Mucosa of descending colon (tissue), 3 donors: ENCODE results near the gene F12. TPM values are rescaled to one million over a fixed set of nuclear protein-coding genes. Genes with fewer than 3 reads are reported as not detected.

Experiments used
- ATAC-seq: fragments of 200-7000 bp; cut with Tn5 transposase; one replicate; pipeline ENCODE4 v1.9.1; 2020; ENCODE audit warnings: mild to moderate bottlenecking, moderate library complexity
- DNase-seq, 3 donors: peaks; one replicate each; pipeline ENCODE4 v3.0.0-alpha.2; 2020
- H3K36me3 ChIP-seq: fragments of 200-600 bp; one replicate; pipeline ENCODE4 v1.8.0; 2021; ENCODE audit warnings: low read depth, mild to moderate bottlenecking
- H3K4me1 ChIP-seq: fragments of 200-600 bp; one replicate; pipeline ENCODE4 v1.8.0; 2021; ENCODE audit warnings: low read depth, mild to moderate bottlenecking
- H3K4me3 ChIP-seq: fragments of 200-600 bp; one replicate; pipeline ENCODE4 v1.8.0; 2021; ENCODE audit warnings: mild to moderate bottlenecking
- H3K9me3 ChIP-seq: fragments of 200-600 bp; one replicate; pipeline ENCODE4 v1.8.0; 2021; ENCODE audit warnings: mild to moderate bottlenecking
- intact Hi-C, 2 donors: fragments of 100-400 bp; cut with DNase I in 1 of 2; cut with micrococcal nuclease in 1 of 2; formaldehyde crosslinking; loops; one replicate each; pipeline versions ENCODE4 v1.11.0 to v1.11.1; 2022; cut with DNase I, micrococcal nuclease
- total RNA-seq, 3 donors: library from RNA; stranded (reverse); fragmentation: NEBNext Ultra II Directional in 2 of 3; extraction: Animal tissue kit (Norgen Biotek cat#: 25700) in 2 of 3; gene quantifications; one replicate each; pipeline versions ENCODE4 v1.2.1 to v1.2.4, GENCODE V29; 2021 to 2023
- TF ChIP-seq, protein P1 (sequence below): fragments of 200-600 bp; IDR thresholded peaks from one replicate; pipeline ENCODE4 v1.8.0; 2022; ENCODE audit warnings: antibody characterized with exemption, mild to moderate bottlenecking
- donor health status: DM: no; HTN: no; CAD: no; lungs with moderate emphysema.
- donor health status: DM: no; HTN: no; CAD: no.
- donor health status: DM: no; HTN: yes; CAD: no.

The F12 gene
- total RNA-seq, 3 donors from 2014 or later, result 3.0 to 9.2 (median 7.0) TPM

DNA sequence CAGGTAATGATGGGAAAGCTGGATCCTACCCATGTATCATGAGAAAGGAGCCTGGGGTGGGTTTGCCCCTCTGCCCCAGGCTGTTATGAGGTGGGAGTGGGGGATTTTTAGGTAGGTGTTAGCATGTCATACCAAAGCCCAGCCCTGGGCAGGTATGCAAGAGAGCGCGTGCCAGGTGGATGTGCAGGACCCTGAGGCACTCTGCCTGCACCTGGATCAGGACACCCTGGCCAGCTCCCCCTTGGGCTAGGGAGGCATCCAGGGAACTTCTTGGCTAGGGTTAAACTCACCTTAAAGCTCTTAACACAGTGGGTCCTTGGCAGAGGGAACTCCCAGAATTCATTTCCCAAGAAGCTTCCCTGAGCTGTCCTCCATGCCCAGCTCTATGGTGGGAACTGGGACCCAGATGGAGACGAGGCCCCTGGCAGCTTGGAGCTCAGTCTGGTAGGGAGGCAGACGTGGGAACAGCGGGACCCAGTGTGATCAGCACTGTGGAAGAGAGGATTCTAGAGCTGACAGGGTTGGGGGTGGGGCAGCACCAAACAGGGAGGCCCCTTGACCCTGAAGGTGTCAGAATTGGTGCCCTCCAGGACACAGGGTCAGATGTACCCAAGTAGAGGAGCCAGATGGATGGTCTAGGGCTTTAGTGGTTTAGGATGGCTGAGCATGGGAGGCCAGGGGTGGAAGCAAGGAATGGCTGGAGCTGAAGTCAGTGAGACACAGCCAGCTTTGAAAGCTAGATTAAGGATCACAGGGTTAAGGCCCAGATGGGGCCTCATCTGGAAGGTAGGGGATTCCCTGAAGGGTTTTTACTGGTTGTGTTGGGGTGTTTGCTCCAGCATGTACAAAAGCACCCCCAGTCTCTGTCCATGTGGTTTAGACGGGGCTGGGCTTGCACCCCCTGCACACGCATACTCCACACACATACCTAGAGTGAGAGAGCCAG, 35.0 kb upstream of the F12 start:
- no peak for ATAC-seq
- TF ChIP-seq, protein P1, sequence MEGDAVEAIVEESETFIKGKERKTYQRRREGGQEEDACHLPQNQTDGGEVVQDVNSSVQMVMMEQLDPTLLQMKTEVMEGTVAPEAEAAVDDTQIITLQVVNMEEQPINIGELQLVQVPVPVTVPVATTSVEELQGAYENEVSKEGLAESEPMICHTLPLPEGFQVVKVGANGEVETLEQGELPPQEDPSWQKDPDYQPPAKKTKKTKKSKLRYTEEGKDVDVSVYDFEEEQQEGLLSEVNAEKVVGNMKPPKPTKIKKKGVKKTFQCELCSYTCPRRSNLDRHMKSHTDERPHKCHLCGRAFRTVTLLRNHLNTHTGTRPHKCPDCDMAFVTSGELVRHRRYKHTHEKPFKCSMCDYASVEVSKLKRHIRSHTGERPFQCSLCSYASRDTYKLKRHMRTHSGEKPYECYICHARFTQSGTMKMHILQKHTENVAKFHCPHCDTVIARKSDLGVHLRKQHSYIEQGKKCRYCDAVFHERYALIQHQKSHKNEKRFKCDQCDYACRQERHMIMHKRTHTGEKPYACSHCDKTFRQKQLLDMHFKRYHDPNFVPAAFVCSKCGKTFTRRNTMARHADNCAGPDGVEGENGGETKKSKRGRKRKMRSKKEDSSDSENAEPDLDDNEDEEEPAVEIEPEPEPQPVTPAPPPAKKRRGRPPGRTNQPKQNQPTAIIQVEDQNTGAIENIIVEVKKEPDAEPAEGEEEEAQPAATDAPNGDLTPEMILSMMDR, result no peak
- Histone ChIP-seq H3K9me3 (no peaks in the 10 kb centered on the region), H3K4me3 (no peak overlapping the region), H3K4me1 (peaks cover 21% of the 10 kb centered on the region), H3K36me3 (no peaks in the 10 kb centered on the region)
- intact Hi-C loops, result no loop called here
- DNase-seq, result peak in 1 of 3 donors; percentile 49

DNA sequence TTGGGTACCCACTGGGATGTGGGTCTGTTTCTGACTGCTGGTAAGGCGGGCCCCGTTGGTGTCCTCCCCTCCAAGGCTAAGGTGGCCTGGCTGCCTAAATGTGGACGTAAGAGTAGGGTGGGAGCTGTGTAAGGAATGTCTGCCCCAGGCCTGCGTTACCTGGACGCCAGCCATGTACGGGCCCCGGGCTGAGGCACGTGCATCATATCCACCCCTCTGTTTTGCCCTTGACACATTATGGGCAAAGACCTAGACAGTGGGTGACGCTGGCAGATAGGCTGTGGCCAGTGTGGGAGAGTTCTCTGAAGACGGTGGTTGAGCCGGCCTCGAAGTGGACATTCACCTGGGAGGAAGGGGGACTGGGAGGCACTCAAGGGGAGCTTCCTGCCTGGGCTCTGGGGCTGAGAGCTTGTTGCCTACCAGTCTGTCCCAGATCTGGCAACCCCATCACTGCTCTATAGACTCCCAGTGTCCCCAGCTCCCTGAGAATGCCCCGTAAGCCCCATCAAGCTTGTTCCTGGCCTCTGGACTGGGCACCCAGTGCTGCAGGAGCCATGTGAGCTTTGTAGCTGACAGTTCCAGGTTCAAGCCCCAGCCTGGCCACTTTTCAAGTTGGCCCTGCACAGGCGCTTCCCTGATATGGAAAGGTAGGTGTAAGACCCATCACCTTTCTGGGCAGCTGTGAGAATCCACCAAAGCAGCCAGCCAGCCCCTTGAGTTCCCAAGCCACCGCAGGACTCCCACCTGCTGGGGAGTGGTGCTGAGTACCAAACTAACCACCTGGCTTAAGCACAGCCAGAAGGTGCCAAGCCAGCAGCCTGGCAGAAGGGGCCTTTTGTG, 34.0 kb upstream of the F12 start:
- peak in 1 of 3 donors; percentile 37 for DNase-seq
- ATAC-seq, result no peak

DNA sequence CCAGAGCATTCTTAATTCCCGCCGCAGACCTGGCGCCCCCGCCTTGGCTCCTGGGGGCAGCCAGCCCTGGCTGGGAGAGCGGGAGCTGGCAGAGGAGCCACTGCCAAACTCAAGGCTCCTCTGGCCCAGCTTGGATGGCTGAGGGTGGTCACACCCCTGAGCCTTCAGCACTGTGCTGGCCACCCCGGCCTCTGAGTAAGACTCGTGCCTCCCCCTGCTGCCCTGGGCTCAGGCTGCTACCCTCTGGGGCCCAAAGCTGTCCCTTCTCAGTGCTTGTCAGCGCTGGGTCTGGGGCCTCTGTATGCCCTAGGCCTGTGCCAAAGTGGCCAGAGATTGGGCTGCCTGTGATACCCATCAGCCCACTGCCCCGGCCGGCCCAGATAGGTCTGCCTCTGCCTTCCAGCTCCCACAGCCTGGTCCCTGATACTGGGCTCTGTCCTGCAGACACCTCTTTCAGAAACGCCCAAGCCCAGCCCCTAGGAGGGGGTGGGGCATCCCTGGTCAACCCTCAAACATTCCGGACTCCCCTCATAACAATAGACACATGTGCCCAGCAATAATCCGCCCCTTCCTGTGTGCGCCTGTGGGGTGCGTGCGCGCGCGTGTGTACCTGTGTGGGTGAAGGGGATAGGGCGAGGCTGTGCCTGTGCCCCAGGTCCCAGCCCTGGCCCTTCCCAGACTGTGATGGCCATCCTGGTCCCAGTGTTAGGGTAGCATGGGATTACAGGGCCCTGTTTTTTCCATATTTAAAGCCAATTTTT, 32.9 kb upstream of the F12 start:
- intact Hi-C loops, result no loop called here
- H3K9me3 ChIP-seq, result no peaks in the 10 kb centered on the region
- H3K36me3 ChIP-seq, result no peaks in the 10 kb centered on the region
- DNase-seq, result peak in 1 of 3 donors; percentile 45
- peaks cover 13% of the 10 kb centered on the region for H3K4me1 ChIP-seq
- no peak overlapping the region for H3K4me3 ChIP-seq
- no peak for ATAC-seq
- TF ChIP-seq, protein P1, result no peak

More for the DNA sequence above, 34.0 kb upstream of the F12 start:
- intact Hi-C loops, result no loop called here
- H3K4me3 ChIP-seq, result no peak overlapping the region
- no peaks in the 10 kb centered on the region for H3K9me3 ChIP-seq
- TF ChIP-seq, protein P1, result no peak
- H3K4me1 ChIP-seq, result peaks cover 21% of the 10 kb centered on the region
- H3K36me3 ChIP-seq, result no peaks in the 10 kb centered on the region

DNA sequence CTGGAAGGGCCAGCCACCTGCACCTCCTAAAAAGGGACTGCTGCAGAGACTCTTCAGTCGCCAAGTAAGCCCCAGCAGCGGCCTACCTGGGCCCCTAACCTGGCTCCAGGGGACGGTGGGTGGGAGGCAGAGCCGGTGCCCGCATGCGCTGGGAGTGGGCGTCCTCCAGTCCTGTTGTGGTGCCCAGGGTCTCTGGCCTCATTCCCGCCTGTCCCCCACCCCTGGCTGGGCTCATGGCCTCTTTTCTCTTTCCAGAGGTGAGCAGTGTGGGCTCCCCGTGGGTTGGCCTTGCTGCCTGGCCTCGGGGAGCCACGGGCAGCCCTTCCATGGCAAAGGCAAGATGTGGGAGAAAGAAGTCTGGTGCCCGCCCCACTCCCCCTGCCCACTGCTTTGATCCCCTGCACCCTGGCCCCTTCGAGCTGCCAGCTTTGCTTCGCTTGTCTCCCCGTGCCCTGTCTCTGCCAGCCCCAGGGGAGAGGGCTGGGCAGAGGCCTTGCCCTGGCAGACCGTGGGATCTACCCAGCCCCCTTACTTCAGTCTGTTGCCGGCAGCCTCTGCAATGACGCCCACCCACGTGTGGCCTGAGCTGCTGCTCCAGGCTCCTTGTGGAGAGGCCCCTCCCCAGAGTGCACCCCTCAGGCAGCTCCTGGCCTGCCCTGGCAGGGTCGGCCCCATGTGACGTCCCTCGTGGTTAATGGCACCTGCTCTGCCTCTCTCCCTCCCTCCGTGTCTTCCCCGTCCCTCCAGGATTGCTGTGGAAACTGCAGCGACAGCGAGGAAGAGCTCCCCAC, 31.8 kb upstream of the F12 start:
- no peaks in the 10 kb centered on the region for H3K36me3 ChIP-seq
- no peaks in the 10 kb centered on the region for H3K9me3 ChIP-seq
- intact Hi-C loops, result no loop called here
- H3K4me1 ChIP-seq, result peaks cover 7% of the 10 kb centered on the region
- no peak overlapping the region for H3K4me3 ChIP-seq
- TF ChIP-seq, protein P1, result no peak
- peak in 1 of 3 donors; percentile 45 for DNase-seq
- ATAC-seq, result no peak
